Endothelial cell of coronary artery (primary cell): ENCODE results near the gene KLRC1. TPM values are rescaled to one million over a fixed set of nuclear protein-coding genes. Genes with fewer than 3 reads are reported as not detected.

Experiments
- total RNA-seq: library from RNA; depleted of rRNA; stranded (reverse); fragments of >200 nt; gene quantifications from 2 replicates; pipeline ENCODE4 v1.2.3, GENCODE V29; 2014

Gene KLRC1
- total RNA-seq: not detected in 2 replicates

GRCh38 chr12:10453156-10453555 is at the start of gene KLRC1:
TSS of gene KLRC1 (minus strand) at chr12:10453377. CDS start at chr12:10451156, 2,221 bp downstream.

DNA sequence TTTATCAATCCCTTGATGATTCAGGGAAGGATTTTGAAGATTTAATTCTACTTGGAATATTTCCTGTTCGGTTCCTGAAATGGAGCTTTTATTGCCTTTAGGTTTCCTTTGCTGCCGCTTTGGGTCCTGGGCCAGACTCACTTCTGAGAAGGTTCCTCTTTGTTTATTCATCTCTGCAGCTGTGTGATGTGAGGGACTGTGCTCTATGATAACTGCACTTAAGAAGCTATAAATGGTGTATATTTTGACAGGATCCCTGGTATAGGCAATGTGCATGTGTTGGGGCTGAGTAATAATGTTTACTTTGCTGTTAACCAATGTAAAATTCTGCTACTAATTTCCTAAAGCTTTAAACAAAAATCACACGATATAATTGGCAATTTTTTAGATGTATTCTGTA is 17.4 kb downstream of the KLRC1 start, which contains the start of gene KLRC2:
TSS of gene KLRC2 (minus strand) at position 195 of the 400 bp plus-strand sequence. CDS start at position 171, 24 bp downstream.

DNA sequence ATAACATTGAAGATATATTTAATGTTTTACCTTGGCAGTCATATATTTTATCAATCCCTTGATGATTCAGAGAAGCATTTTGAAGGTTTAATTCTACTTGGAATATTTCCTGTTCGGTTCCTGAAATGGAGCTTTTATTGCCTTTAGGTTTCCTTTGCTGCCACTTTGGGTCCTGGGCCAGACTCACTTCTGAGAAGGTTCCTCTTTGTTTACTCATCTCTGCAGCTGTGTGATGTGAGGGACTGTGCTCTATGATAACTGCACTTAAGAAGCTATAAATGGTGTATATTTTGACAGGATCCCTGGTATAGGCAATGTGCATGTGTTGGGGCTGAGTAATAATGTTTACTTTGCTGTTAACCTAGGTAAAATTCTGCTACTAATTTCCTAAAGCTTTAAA is 32.8 kb downstream of the KLRC1 start, which contains the start of gene KLRC3:
TSS of gene KLRC3 (minus strand) at position 262 of the 400 bp plus-strand sequence. CDS start at position 217, 45 bp downstream.

DNA sequence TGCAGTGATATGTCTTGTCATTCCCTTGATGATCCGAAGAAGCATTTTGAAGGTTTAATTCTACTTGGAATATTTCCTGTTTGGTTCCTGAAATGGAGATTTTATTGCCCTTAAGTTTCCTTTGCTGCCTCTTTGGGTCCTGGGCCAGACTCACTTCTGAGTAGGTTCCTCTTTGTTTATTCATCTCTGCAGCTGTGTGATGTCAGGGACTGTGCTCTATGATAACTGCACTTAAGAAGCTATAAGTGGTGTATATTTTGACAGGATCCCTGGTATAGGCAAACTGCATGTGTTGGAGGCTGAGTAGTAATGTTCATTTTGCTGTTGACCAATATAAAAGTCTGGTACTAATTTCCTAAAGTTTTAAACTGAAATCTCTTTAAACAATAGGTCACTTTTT is 43.8 kb downstream of the KLRC1 start, which contains the start of gene KLRC4:
TSS of gene KLRC4 (minus strand) at position 366 of the 400 bp plus-strand sequence. CDS start at position 184, 182 bp downstream.

Other genes starting within 250 kb of the KLRC1 start
- 38.8 and 52.2 TPM in 2 replicates for gene GABARAPL1, start 240.5 kb downstream of the KLRC1 start, total RNA-seq
- 0.09 TPM in 2 replicates for gene KLRD1, start 145.5 kb downstream of the KLRC1 start, total RNA-seq
- gene KLRK1, start 63.3 kb downstream of the KLRC1 start, total RNA-seq: not detected in 2 replicates
- gene KLRC4, start 43.6 kb downstream of the KLRC1 start, total RNA-seq: not detected in 2 replicates
- gene KLRC3, start 32.8 kb downstream of the KLRC1 start, total RNA-seq: not detected in 2 replicates
- gene KLRC2, start 17.4 kb downstream of the KLRC1 start, total RNA-seq: not detected in 2 replicates
- gene EIF2S3B, start 52.5 kb upstream of the KLRC1 start, total RNA-seq: 0.99 and 1.2 TPM in 2 replicates
- 24.9 and 27.3 TPM in 2 replicates for gene MAGOHB, start 160.2 kb upstream of the KLRC1 start, total RNA-seq
- 5.2 and 19.5 TPM in 2 replicates for gene STYK1, start 220.7 kb upstream of the KLRC1 start, total RNA-seq